ENCODE measurements around the gene ZNF761. TPM values are rescaled to one million over a fixed set of nuclear protein-coding genes. Genes with fewer than 3 reads are reported as not detected.
A peak's percentile ranks its signal among the peaks of the same experiment; 100 is the strongest.
"Not testable (repeated sequence)": the region's sequence is repeated elsewhere in the genome, so short reads cannot be mapped to it uniquely, and the experiment has no call there.

Gene ZNF761
- polyA plus RNA-seq, 2 of the 4 experiments (the other 2 are of a cell fraction), result 6.6 to 21.4 TPM

GRCh38 chr19:53492153-53492552, 60.4 kb downstream of the ZNF761 start (continued):
- no peak for TF ChIP-seq ATOH8 (CRISPR knock-in tag; IDR thresholded peaks at IDR 0.05; ENCODE audit: low read depth)

DNA sequence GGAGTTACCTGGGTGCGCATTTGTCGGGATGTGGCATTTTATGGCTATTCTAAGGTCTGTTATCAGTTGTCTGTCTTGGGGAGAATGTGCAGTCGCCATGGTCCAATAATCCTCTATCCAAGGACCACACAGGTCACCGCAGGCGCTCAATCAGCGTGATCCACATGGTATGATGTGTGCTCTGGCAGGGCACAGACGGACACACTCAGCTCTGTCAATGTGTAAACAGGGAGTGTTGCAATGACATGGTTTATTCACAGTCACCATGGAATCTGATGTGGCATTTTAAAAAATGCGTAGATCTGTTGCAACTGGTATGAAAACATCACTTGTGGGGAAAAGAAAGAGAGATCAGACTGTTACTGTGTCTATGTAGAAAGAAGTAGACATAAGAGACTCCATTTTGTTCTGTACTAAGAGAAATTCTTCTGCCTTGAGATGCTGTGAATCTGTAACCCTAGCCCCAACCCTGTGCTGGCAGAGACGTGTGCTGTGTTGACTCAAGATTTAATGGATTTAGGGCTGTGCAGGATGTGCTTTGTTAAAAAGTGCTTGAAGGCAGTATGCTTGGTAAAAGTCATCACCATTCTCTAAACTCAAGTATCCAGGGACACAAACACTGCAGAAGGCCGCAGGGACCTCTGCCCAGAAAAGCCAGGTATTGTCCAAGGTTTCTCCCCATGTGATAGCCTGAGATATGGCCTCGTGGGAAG, 65.7 kb downstream of the ZNF761 start:
- peaks cover 53% of the 10 kb centered on the region for H3K9me3 ChIP-seq
- CTCF ChIA-PET, result not testable (repeated sequence)

GRCh38 chr19:53498024-53498395, 66.2 kb downstream of the ZNF761 start:
- H3K27ac ChIP-seq; ATAC-seq; H3K4me3 ChIP-seq; DNase-seq (ENCODE audit: low read depth in 1 of 2, low spot score in 1 of 2); H3K4me1 ChIP-seq; H3K4me2 ChIP-seq; CTCF ChIA-PET; POLR2A ChIA-PET; FAIRE-seq: not testable (repeated sequence)
- 43% methylated on average over 4 of the region's 4 CpGs for WGBS (ENCODE audit: missing lambda C conversion rate)
- peaks cover 51% of the 10 kb centered on the region for H3K9me3 ChIP-seq

More for the DNA sequence above, 65.7 kb downstream of the ZNF761 start:
- DNase-seq (ENCODE audit: low read depth in 1 of 2, low spot score in 1 of 2); POLR2A ChIA-PET; FAIRE-seq; H3K27ac ChIP-seq; H3K4me1 ChIP-seq; H3K4me3 ChIP-seq; H3K4me2 ChIP-seq: not testable (repeated sequence)
- peak; percentile 24 to 35; a peak in 3 of 6 replicates for ATAC-seq
- WGBS (ENCODE audit: missing lambda C conversion rate), result 28% methylated on average over 11 of the region's 11 CpGs

DNA sequence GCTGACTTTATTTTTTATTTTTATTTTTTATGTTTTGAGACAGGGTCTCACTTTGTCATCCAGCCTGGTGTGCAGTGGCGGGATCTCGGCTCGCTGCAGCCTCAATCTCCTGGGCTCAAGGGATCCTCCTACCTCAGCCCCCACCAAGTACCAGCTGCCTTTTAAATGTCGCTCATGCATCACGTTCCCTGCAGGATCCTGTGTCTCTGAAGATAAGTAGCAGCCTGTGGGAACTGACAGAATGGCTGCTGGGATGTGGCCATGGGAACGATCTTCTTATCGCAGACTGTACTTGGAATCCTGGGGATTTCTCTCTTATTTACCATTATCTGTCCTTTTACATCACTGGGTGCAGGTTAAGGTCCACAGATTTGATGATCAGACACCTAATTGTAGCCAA, 71.4 kb downstream of the ZNF761 start:
- POLR2A ChIA-PET; DNase-seq (ENCODE audit: low read depth in 1 of 2, low spot score in 1 of 2); H3K4me2 ChIP-seq; H3K4me3 ChIP-seq; H3K4me1 ChIP-seq; CTCF ChIA-PET; ATAC-seq; H3K27ac ChIP-seq: not testable (repeated sequence)
- peak; percentile 18 for FAIRE-seq
- peaks cover 52% of the 10 kb centered on the region; the same call in 2 of the 3 replicates for H3K9me3 ChIP-seq
- WGBS (ENCODE audit: missing lambda C conversion rate), result 40% methylated on average over 7 of the region's 7 CpGs

- H3K4me2 ChIP-seq; POLR2A ChIA-PET; H3K4me3 ChIP-seq; H3K4me1 ChIP-seq; H3K27ac ChIP-seq; CTCF ChIA-PET; DNase-seq (ENCODE audit: low read depth in 1 of 2, low spot score in 1 of 2): not testable (repeated sequence)
- FAIRE-seq (peak; percentile 80), ATAC-seq (peak in 1 of 2 experiments; percentile 22; a peak in 2 of 6 replicates)
- WGBS (ENCODE audit: missing lambda C conversion rate), result 15% methylated on average over 10 of the region's 14 CpGs
- H3K9me3 ChIP-seq, result peaks cover 56% of the 10 kb centered on the region; the same call in 2 of the 3 replicates
Measured at GRCh38 chr19:53503671-53504364, 72.0 kb downstream of the ZNF761 start.

DNA sequence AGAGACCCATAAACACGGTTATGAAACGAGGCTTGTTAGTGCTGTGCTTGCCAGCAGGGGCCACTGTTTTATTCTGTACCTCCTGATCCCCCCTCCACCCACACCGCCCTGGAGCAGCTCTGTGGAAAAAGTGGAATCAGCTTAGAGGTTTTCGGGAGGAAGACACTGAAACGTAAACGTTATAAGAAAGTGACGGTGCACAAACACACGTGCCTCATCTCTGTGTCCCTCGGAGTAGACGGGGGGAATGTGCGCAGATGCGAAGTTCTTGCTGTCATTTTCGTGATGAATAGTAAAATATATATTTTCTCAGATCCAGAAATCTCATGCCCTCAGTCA, 72.5 kb downstream of the ZNF761 start:
- FAIRE-seq, H3K27ac ChIP-seq, POLR2A ChIA-PET, CTCF ChIA-PET, H3K4me3 ChIP-seq, H3K4me1 ChIP-seq: not testable (repeated sequence)
- DNase-seq (ENCODE audit: low read depth in 1 of 2, low spot score in 1 of 2) (peak in 1 of 2 experiments; percentile 25), ATAC-seq (peak in 1 of 2 experiments; percentile 75; a peak in 3 of 6 replicates)
- WGBS (ENCODE audit: missing lambda C conversion rate), result 11% methylated on average over 13 of the region's 13 CpGs
- Histone ChIP-seq H3K4me2 (0 out of 3 replicates have a peak overlapping the region, but pooled peaks have one; percentile 29), H3K9me3 (peaks cover 51% of the 10 kb centered on the region; the same call in 2 of the 3 replicates)

GRCh38 chr19:53504885-53505284, 73.1 kb downstream of the ZNF761 start:
- FAIRE-seq (no peak), ATAC-seq (peak in 1 of 2 experiments; percentile 50; a peak in 3 of 6 replicates), DNase-seq (ENCODE audit: low read depth in 1 of 2, low spot score in 1 of 2) (no peak)
- WGBS (ENCODE audit: missing lambda C conversion rate), result 11% methylated on average over 7 of the region's 7 CpGs
- Histone ChIP-seq H3K9me3 (peaks cover 54% of the 10 kb centered on the region; the same call in 2 of the 3 replicates), H3K4me3 (no peak overlapping the region), H3K27ac (no peak overlapping the region), H3K4me2 (peak overlapping the region; percentile 29; the same call in 1 of the 3 replicates), H3K4me1 (no peaks in the 10 kb centered on the region)
- TF ChIP-seq GATA3 (IDR thresholded peaks at IDR 0.05; ENCODE audit: borderline replicate concordance) (no peak), NR3C1 (IDR thresholded peaks at IDR 0.05) (no peak), JUN (IDR thresholded peaks at IDR 0.05) (no peak), SMC3 (IDR thresholded peaks at IDR 0.05) (no peak)
- ChIA-PET POLR2A (no interaction called here), CTCF (no interaction called here)
